OCI-LY1 (cell line): ENCODE measurements around the gene KCMF1.

Source experiments
- H2AFZ ChIP-seq: fragments of 200-600 bp; sonication (generic), shearing (Covaris generic); 2 replicates; pipeline ENCODE4 v1.6.0; 2014; ENCODE audit warnings: antibody characterized with exemption, mild to moderate bottlenecking, low read length
- H3F3A ChIP-seq: fragments of 200-600 bp; sonication (generic), shearing (Covaris generic); 2 replicates; pipeline ENCODE4 v1.6.0; 2014; ENCODE audit warnings: mild to moderate bottlenecking, antibody characterized with exemption, low read length, moderate library complexity; ENCODE audit not compliant: insufficient read depth
- H3K27ac ChIP-seq: fragments of 200-600 bp; sonication (generic); 2 replicates; pipeline ENCODE4 v1.5.1; 2014; ENCODE audit warnings: low read length, mixed run types, mild to moderate bottlenecking, low read depth; ENCODE audit not compliant: poor library complexity, severe bottlenecking
- H3K27me3 ChIP-seq: fragments of 200-600 bp; sonication (generic); 2 replicates; pipeline ENCODE4 v1.6.0; 2014; ENCODE audit warnings: antibody characterized with exemption, mild to moderate bottlenecking, low read length, moderate library complexity; ENCODE audit not compliant: insufficient read depth
- H3K36me3 ChIP-seq: fragments of 200-600 bp; sonication (generic); 2 replicates; pipeline ENCODE4 v1.6.1; 2014; ENCODE audit warnings: mild to moderate bottlenecking, antibody characterized with exemption, low read length, moderate library complexity, mixed read lengths; ENCODE audit not compliant: insufficient read depth
- H3K4me1 ChIP-seq: fragments of 200-600 bp; sonication (generic); 2 replicates; pipeline ENCODE4 v1.5.1; 2014; ENCODE audit warnings: mild to moderate bottlenecking, low read length, moderate library complexity; ENCODE audit not compliant: insufficient read depth, severe bottlenecking
- H3K4me2 ChIP-seq: fragments of 200-600 bp; sonication (generic), shearing (Covaris generic); 2 replicates; pipeline ENCODE4 v1.6.1; 2014; ENCODE audit warnings: low read length
- H3K4me3 ChIP-seq: fragments of 200-600 bp; sonication (generic); 2 replicates; pipeline ENCODE4 v1.5.1; 2014; ENCODE audit warnings: low read length, low read depth, mild to moderate bottlenecking, mixed read lengths; ENCODE audit not compliant: poor library complexity, severe bottlenecking
- H3K79me2 ChIP-seq: fragments of 200-600 bp; shearing (Covaris generic); 2 replicates; pipeline ENCODE4 v1.6.1; 2016; ENCODE audit warnings: mixed run types, low read length, mixed read lengths; ENCODE audit not compliant: insufficient read depth
- H3K9ac ChIP-seq: fragments of 200-600 bp; sonication (generic), shearing (Covaris generic); 2 replicates; pipeline ENCODE4 v1.6.1; 2014; ENCODE audit warnings: mild to moderate bottlenecking, low read length, mixed read lengths
- H3K9me2 ChIP-seq: fragments of 200-600 bp; sonication (generic), shearing (Covaris generic); 2 replicates; pipeline ENCODE4 v1.6.1; 2014; ENCODE audit warnings: low read depth, mild to moderate bottlenecking, low read length, mixed read lengths
- H3K9me3 ChIP-seq: fragments of 200-600 bp; shearing (Covaris generic); 2 replicates; pipeline ENCODE4 v1.6.1; 2014; ENCODE audit warnings: low read length, mixed read lengths
- H4K20me1 ChIP-seq: fragments of 200-600 bp; sonication (generic), shearing (Covaris generic); 2 replicates; pipeline ENCODE4 v1.6.0; 2016; ENCODE audit warnings: mild to moderate bottlenecking, low read length; ENCODE audit not compliant: insufficient read depth
- EZH2 ChIP-seq: fragments of 200-600 bp; sonication (generic), shearing (Covaris generic); IDR thresholded peaks from 2 replicates; pipeline ENCODE4 v1.8.0; 2017; ENCODE audit warnings: borderline replicate concordance, mixed run types, mild to moderate bottlenecking, antibody characterized with exemption, low read length, moderate library complexity, mixed read lengths
- TF ChIP-seq, protein P1 (sequence below): fragments of 200-600 bp; sonication (generic), shearing (Covaris generic); IDR thresholded peaks from 2 replicates; pipeline ENCODE4 v1.5.1; 2017; ENCODE audit warnings: mild to moderate bottlenecking, antibody characterized with exemption, low read length, moderate library complexity, mixed read lengths

Gene KCMF1

DNA sequence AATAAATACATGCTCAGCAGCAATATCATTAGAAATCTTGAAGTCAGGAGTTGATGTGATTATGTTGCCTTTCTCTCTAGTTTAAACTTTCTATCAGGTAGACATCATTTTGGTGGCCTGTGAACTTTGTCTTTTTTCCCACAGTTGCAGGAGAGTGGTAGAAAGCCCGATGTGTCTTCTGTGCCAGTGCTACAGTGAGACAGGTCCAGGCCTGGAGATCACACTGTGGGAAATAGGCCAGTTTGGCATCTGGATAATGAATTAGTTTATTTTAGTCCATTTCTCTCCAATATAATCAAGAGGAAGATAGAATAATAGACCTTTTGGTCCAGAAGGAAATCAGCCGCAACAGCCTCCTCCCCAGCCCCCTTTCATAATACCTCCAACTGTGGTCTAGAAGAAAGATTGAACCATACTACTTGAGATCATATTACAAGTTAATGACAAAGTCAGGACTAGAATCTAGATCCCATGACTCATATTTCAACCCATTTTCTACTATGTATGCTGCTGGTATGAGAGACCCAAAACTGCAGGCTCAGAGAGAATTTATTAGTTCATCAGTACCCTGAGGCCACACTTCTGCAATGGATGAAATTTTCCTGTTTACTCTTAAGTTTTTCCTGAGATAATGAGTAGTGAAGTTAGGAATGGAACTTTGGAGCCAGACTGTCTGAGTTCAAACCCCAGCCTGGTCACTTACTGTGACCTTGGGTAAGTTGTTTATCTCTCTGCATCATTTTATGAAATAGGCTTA lies 20.6 kb downstream of the KCMF1 start:
- H3K4me1 ChIP-seq, result peaks cover 18% of the 10 kb centered on the region
- TF ChIP-seq, protein P1, sequence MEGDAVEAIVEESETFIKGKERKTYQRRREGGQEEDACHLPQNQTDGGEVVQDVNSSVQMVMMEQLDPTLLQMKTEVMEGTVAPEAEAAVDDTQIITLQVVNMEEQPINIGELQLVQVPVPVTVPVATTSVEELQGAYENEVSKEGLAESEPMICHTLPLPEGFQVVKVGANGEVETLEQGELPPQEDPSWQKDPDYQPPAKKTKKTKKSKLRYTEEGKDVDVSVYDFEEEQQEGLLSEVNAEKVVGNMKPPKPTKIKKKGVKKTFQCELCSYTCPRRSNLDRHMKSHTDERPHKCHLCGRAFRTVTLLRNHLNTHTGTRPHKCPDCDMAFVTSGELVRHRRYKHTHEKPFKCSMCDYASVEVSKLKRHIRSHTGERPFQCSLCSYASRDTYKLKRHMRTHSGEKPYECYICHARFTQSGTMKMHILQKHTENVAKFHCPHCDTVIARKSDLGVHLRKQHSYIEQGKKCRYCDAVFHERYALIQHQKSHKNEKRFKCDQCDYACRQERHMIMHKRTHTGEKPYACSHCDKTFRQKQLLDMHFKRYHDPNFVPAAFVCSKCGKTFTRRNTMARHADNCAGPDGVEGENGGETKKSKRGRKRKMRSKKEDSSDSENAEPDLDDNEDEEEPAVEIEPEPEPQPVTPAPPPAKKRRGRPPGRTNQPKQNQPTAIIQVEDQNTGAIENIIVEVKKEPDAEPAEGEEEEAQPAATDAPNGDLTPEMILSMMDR, result no peak
- no peak for TF ChIP-seq EZH2
- H3K4me3 ChIP-seq, result no peak overlapping the region
- no peak overlapping the region for H3K27ac ChIP-seq
- no peaks in the 10 kb centered on the region for H3K27me3 ChIP-seq
- H3K9me3 ChIP-seq, result no peaks in the 10 kb centered on the region
- no peaks in the 10 kb centered on the region for H3K36me3 ChIP-seq
- no peaks in the 10 kb centered on the region for H3F3A ChIP-seq
- H3K79me2 ChIP-seq, result peaks cover 96% of the 10 kb centered on the region
- H3K9me2 ChIP-seq, result no peaks in the 10 kb centered on the region
- H3K9ac ChIP-seq, result no peak overlapping the region
- no peaks in the 10 kb centered on the region for H4K20me1 ChIP-seq
- no peak overlapping the region for H3K4me2 ChIP-seq
- no peak overlapping the region for H2AFZ ChIP-seq

DNA sequence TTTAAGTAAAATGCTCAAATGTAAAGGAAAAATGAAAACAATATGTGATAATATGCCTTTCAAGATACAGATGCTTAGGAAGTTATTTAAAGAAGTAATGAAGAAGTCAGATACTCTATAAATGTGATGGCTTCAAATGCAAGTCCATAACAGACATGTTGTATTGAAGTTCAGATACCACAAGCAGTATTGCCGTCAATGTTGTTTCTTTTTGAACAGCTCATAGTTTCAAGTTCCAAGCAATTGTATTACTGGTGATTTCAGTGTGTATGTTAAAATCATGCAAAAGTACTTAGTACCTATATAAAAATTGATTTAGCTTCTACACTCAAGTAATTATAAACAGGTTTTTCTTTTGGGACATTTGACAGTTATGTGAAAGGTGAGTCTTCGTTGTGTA lies 24.9 kb downstream of the KCMF1 start:
- Histone ChIP-seq H3F3A (no peaks in the 10 kb centered on the region), H3K79me2 (peaks cover 94% of the 10 kb centered on the region), H3K27ac (no peak overlapping the region), H3K9me2 (no peaks in the 10 kb centered on the region), H3K4me1 (peaks cover 18% of the 10 kb centered on the region), H3K36me3 (no peaks in the 10 kb centered on the region), H3K4me2 (no peak overlapping the region), H3K9ac (no peak overlapping the region), H3K4me3 (no peak overlapping the region), H2AFZ (no peak overlapping the region), H4K20me1 (no peaks in the 10 kb centered on the region), H3K27me3 (no peaks in the 10 kb centered on the region), H3K9me3 (no peaks in the 10 kb centered on the region)
- TF ChIP-seq, protein P1, result no peak
- TF ChIP-seq EZH2, result no peak

DNA sequence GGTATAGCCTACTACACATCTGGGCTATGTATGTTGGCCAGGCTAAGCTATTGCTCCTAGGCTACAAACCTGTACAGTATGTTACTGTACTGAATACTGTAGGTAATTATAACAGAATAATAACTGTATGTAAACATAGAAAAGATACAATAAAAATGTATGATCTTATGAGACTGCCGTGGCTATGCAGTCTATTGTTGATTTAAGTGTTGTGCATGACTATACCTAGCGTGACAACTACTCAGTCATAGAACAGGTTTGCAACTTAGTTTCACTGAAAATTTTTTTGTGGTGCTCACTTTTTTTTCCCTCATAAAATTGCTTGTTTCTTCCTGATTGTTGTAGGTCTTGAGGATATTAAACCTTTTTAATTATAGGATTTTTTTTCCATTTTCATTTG lies 25.9 kb downstream of the KCMF1 start:
- no peak for TF ChIP-seq EZH2
- TF ChIP-seq, protein P1, result no peak
- Histone ChIP-seq H3K9me3 (no peaks in the 10 kb centered on the region), H3K9me2 (no peaks in the 10 kb centered on the region), H3K4me1 (peaks cover 18% of the 10 kb centered on the region), H4K20me1 (no peaks in the 10 kb centered on the region), H2AFZ (no peak overlapping the region), H3K4me3 (no peak overlapping the region), H3K27ac (no peak overlapping the region), H3F3A (no peaks in the 10 kb centered on the region), H3K36me3 (no peaks in the 10 kb centered on the region), H3K79me2 (peaks cover 92% of the 10 kb centered on the region), H3K9ac (no peak overlapping the region), H3K4me2 (no peak overlapping the region), H3K27me3 (no peaks in the 10 kb centered on the region)
